NCI-H2227 (cell line): Measurements from ENCODE around the gene FOXE1.

Source experiments
- DNase-seq: peaks from one replicate; lab custom pipeline; 2025; ENCODE audit not compliant: unreplicated experiment; lab: John Stamatoyannopoulos, UW

FOXE1 gene

DNA sequence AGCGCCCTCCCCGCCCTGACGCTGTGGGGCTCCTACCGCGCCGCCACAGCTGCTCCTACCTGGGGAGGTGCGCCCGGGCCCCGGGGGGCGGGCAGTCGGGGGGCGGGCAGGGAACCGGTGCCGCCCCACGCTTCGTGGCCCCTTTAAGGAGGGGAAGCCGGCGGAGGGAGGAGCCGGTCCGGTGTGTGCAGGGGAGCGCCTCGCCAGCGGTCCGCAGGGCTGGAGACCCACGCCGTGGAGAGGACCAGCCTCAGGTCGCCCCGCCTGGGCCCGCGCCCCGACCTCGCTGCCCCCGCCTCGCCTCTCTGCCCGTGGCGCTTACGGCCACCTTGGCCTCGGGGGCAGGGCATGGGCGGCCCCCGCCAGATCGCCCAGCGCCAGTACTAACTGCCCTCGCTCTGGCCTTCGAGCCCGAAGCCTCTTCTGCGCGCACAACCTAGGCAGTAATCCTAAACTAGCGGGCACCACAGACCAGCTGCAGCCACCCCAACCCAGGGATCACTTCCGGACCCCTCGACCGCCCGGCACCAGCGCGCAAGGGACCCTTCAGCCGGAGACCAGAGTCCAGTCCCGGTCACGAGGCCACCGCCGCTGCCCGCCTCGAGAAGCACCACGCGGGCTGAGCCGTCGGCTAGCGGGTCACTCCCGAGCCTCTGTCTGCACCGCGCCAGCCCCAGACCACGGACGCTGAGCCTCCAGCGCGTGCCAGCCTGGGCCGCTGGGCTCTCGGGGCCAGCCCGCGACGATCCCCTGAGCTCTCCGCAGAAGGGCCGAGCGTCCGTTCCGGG lies at the start of gene FOXE1:
FOXE1 (plus strand) TSS at position 171 of the 788 bp plus-strand sequence. CDS start 689 bp downstream, outside the sequence.
- peak; percentile 39 for DNase-seq

DNA sequence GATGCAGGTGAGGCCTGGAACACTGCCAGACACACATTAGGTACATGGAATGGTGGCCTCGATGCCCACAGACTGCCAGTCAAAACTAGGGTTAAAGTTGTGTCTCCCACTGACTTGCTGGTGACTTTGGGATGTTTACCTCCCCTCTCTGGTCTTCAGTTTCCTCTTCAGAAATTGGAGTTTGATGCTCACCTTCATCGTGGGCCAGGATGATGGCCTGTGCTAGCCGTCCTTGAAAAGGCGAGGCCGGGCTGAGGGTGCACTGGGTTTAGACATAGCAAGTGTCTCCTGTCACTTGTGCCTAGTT lies 49.0 kb upstream of the FOXE1 start:
- DNase-seq: no peak

DNA sequence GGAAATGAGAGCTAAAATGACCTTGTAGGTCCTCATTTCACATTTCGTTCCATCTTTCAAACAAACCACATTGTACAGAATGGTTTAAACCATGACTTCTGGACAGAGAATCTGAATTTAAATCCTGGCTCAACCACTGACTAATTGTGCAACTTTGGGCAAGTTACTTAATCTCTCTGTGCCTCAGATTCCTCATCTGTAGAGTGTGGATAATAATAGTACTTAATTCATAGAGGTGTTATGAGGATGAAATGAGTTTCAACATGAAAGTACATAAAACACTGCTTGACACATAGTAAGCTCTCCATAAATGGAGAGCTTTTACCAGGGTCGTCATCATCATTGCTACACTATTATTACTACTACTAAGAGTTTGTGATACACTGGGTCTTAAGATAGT lies 46.3 kb upstream of the FOXE1 start:
- no peak for DNase-seq

- peak; percentile 4 for DNase-seq
These were observed 45.3 kb upstream of the FOXE1 start for GRCh38 chr9:97807681-97808080.

GRCh38 chr9:97808415-97808814 lies 44.6 kb upstream of the FOXE1 start:
- DNase-seq: peak; percentile 6

- no peak for DNase-seq
These were observed 44.1 kb upstream of the FOXE1 start for GRCh38 chr9:97808972-97809371.

DNA sequence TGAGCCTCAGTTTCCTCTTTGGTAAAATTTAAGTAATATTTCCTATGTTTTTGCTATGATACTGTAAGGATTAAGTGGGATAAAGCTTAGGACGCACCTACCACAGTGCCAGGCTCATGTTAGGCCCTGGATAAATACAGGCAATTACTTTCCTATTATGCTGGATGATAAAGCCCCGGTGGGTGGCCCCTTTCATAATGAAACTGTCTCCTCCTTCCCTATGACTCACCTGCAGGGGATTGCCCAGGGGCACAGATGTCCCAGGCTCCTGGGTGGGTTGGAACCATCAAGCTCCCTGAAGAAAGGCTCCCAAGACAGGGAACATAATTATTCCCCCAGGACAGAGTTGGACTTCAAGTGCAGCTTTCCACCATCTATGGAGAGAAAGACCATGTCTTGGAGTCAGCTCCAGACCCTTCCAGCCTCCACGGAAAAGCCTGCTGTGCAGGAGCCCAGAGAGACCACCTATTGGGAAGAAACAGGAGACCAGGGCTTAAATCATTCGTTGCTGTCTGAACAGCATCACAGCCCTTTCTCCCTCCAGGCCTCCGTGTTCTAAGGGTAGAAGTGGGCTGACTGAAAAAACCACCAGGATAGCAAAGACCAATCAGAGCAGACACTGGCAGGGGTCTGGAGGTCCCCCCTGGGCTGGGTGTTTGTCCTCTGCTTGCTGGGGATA lies 43.2 kb upstream of the FOXE1 start:
- DNase-seq: peak; percentile 3

DNA sequence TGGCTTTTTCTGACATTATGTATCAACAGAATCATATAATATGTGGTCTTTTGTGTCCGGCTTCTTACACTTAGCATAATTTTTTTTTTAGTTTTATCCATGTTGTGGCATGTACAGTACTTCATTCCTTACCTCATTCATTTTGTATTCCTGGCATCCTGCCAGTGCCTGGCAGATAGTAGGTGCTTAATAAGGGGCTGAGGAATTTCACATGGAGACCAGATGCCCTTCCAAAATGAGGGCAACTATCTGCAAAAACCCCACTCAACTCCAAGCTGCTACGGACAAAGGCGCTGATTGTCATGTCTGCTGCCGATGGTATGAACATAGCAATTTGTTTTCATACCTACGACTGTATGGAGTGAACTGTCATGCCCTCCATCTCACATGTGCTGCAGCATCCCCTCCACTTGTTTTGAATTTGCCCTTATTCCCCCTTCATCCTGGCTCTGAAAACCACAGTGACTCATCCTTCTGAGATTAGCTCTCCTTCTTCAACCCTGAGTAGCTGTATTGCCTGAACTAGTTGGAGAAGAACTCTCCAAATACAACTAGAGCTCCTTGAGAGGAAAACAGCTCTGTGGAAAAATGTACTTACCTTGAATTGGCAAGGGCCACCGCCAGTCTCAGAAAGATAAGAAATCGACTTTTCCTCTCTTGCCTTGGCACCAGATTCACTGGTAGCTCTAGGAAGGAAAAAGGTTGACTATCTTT lies 41.3 kb upstream of the FOXE1 start:
- DNase-seq: peak; percentile 47

DNA sequence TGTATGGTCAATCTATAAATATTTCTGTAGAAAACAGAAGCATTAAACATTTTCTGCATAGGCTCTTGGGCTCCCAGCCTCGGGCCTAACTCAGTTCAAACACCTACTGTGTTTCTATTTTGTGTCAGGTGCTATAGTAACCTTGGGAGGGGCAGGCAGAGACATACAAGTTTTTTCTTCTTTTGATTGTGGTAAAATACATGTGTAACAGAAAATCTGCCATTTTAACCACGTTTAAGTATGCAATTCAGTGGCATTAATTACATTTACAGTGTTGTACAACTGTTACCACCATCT lies 40.8 kb upstream of the FOXE1 start:
- DNase-seq: no peak

- DNase-seq: no peak
These were observed 40.0 kb upstream of the FOXE1 start for GRCh38 chr9:97813072-97813471.

GRCh38 chr9:97819735-97820134 lies 33.3 kb upstream of the FOXE1 start:
- DNase-seq: no peak

DNA sequence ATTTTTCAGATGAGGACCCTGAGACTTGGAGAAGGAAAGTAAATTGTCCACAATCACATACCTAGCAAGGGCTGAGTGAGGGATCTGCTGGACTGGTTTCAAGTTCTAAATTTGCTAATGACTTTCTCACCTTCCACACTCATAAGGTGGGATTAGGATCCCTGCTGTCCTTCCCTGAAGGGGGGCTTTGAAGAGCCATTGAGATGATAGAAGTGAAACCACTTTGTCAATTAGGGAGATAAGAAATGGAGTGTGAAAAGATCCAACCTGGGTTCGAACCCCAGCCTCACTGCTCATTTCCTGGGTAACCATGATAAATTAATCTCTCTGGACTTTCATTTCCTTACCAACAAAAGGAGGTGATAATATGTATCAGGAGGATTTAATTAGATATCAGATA lies 32.7 kb upstream of the FOXE1 start:
- no peak for DNase-seq

DNA sequence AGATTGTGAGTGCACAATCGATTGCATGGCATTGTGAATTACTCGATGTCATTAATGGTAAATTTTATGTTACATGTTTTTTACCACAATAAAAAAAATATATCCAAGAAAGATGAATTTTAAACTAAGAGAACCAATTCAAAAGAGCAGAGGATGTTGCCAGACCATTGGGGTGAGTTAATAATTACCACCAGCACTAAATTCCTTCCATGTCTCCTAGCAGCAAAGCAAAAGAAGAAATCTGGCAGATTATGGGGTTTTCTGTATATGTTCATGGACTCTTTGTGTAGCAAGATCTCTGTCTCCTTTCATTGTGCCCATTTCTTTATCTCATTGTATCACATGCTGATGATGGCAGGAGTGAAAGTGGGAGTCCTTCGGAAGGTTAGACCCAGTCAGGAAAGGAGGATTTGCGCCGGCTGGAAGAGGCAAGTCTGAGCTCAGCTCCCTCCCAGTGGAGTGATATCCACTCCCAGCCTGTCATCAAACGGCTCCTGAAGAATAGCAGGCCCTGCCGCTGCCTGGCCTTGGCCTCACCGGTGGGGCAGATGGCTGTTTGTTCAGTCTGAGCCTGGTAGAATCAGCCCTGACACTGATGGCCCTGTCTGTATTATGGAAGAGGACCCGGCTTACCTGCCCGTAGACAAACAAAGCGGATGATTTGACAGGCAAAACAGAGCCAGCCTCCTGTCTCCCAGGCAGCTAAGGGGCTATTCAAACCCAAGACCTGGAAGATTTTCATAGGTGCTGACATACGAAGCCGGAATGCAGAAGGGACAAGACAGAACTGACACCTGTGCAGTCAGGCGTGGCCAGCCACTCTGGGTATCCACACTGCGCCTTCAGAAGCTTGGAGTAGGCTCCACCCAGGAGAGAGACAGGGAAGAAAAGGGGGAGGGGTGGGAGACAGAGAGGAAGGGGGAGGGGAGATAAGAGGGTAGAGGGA lies 21.9 kb upstream of the FOXE1 start:
- DNase-seq: peak; percentile 16

DNA sequence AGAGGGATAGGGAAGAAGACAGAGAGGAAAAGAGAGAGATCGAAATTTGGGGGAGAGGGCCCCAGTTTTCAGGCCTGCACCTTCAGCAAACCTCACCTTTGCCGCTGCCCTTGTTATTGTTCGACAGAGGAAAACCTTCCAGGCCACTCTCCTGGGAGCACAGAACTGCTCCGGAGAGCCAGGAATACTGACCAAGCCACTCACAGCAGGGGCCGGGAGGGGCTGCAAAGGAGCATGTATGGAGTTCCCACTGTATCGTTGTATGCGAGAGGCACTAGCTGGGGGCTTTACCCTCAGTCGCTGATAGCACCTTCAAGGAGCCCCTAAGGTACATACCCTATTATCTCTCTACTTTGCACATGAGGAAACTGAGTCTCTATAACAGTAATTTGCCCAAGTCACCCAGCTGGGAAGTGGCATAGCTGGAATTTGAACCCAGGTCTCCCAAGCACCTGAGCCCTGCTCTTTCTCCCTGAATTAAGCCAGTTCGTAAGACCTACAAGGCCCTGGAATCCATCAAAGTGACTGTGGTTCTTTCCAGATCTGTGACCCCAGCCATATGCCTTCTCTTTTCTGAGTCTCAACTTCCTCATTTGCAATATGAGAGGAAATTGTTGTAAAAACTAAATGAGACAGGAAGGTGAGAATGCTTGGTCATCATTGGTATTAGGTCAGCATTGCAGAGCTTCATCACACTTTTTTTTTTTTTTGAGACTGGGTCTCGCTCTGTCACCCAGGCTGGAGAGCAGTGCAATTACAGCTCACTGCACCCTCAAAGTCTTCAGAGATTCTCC lies 21.0 kb upstream of the FOXE1 start:
- DNase-seq: no peak

DNA sequence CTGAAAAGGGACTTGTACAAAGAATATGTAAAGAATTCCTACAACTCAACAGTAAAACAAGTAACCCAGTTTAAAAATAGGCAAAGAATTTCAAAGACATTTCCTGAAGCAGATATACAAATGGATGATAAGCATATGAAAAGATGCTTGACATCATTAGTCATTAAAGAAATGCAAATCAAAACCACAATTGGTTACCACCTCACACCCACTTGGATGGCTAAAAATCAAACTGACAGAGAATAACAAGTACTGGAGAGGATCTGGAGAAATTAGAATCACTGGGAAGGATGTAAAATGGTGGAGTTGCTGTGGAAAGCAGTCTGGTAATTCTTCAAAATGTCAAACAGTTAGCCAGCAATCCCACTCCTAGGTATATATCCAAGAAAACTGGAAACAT lies 12.5 kb upstream of the FOXE1 start:
- DNase-seq: no peak

GRCh38 chr9:97842960-97843359 lies 10.1 kb upstream of the FOXE1 start:
- DNase-seq: no peak

- DNase-seq: no peak
These were observed 7.9 kb upstream of the FOXE1 start for GRCh38 chr9:97845130-97845529.

DNA sequence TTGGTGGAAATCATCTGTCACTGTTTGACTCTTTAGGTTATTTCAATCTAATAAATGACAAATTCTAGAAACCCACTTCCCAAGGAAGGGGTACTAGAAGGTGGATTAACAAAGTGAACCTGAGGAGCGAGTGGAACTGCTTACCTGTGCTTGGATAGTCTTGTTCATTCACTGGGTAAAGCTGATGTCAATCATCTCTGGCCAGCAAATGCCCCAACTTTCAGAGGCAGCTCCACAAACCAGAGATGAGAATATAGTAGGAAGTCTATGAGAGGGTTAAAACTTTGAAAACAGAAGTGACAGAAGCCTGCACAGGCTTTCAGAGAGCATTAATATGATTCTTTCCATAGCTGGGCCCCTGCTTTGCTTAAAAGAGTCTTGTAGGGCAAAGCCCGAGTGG lies 7.3 kb upstream of the FOXE1 start:
- no peak for DNase-seq

GRCh38 chr9:97846347-97846746 lies 6.7 kb upstream of the FOXE1 start:
- DNase-seq: no peak

GRCh38 chr9:97847474-97848214 lies 5.4 kb upstream of the FOXE1 start:
- peak; percentile 2 for DNase-seq
